WERI-Rb-1 (cell line): ENCODE data around the gene LBR.

Experiments
- DNase-seq: peaks from one replicate; pipeline ENCODE4 v3.0.0-alpha.2; 2020
- H3K27ac ChIP-seq: fragments of 250-450 bp; sonication (Bioruptor Pico); 2 replicates; pipeline ENCODE4 v1.5.1; 2020; ENCODE audit warnings: mild to moderate bottlenecking, moderate library complexity
- H3K27me3 ChIP-seq: fragments of 250-450 bp; sonication (Bioruptor Pico); 2 replicates; pipeline ENCODE4 v1.5.1; 2021; ENCODE audit warnings: mild to moderate bottlenecking, low read depth, moderate library complexity; ENCODE audit not compliant: insufficient read depth, severe bottlenecking
- H3K36me3 ChIP-seq: fragments of 250-450 bp; sonication (Bioruptor Pico); 2 replicates; pipeline ENCODE4 v1.5.1; 2020; ENCODE audit warnings: mild to moderate bottlenecking, moderate library complexity
- H3K4me3 ChIP-seq: 2 replicates; pipeline ENCODE4 v1.5.1; 2011; ENCODE audit warnings: low read depth, mild to moderate bottlenecking, control low read depth, low read length
- H3K9me3 ChIP-seq: fragments of 250-450 bp; sonication (Bioruptor Pico); 2 replicates; pipeline ENCODE4 v1.5.1; 2021; ENCODE audit warnings: mild to moderate bottlenecking, moderate library complexity; ENCODE audit not compliant: severe bottlenecking
- CTCF ChIP-seq: IDR thresholded peaks from 2 replicates; pipeline ENCODE4 v1.5.1; 2011; ENCODE audit warnings: low read depth, mild to moderate bottlenecking, control low read depth, inconsistent platforms, low read length

The LBR gene

GRCh38 chr1:225460021-225460736 is 32.3 kb upstream of the LBR start:
- H3K4me3 ChIP-seq: peak overlapping the region; percentile 22
- TF ChIP-seq CTCF: peak; percentile 10; the same call in 1 of the 2 replicates
- H3K36me3 ChIP-seq: no peaks in the 10 kb centered on the region
- no peaks in the 10 kb centered on the region for H3K9me3 ChIP-seq
- no peak overlapping the region; the same call in 1 of the 2 replicates for H3K27ac ChIP-seq
- H3K27me3 ChIP-seq: no peaks in the 10 kb centered on the region
- DNase-seq: peak; percentile 47

- no peak overlapping the region for H3K4me3 ChIP-seq
- no peaks in the 10 kb centered on the region for H3K27me3 ChIP-seq
- H3K27ac ChIP-seq: no peak overlapping the region
- no peak for DNase-seq
- H3K9me3 ChIP-seq: no peaks in the 10 kb centered on the region
- H3K36me3 ChIP-seq: no peaks in the 10 kb centered on the region
- no peak for TF ChIP-seq CTCF
Observed at GRCh38 chr1:225458222-225458631, 30.4 kb upstream of the LBR start.

- H3K9me3 ChIP-seq: no peaks in the 10 kb centered on the region
- H3K27me3 ChIP-seq: no peaks in the 10 kb centered on the region
- no peaks in the 10 kb centered on the region for H3K36me3 ChIP-seq
- H3K4me3 ChIP-seq: no peak overlapping the region
- DNase-seq: no peak
- TF ChIP-seq CTCF: no peak
- H3K27ac ChIP-seq: no peak overlapping the region
Observed at GRCh38 chr1:225454733-225455132, 26.9 kb upstream of the LBR start.

- no peaks in the 10 kb centered on the region for H3K27me3 ChIP-seq
- H3K36me3 ChIP-seq: no peaks in the 10 kb centered on the region
- no peak for TF ChIP-seq CTCF
- H3K9me3 ChIP-seq: no peaks in the 10 kb centered on the region
- DNase-seq: no peak
- no peak overlapping the region for H3K4me3 ChIP-seq
- H3K27ac ChIP-seq: no peak overlapping the region
Observed at GRCh38 chr1:225453797-225454648, 26.2 kb upstream of the LBR start.

GRCh38 chr1:225451840-225452515 is 24.1 kb upstream of the LBR start:
- no peak for TF ChIP-seq CTCF
- no peaks in the 10 kb centered on the region for H3K27me3 ChIP-seq
- H3K27ac ChIP-seq: no peak overlapping the region
- H3K36me3 ChIP-seq: no peaks in the 10 kb centered on the region
- H3K4me3 ChIP-seq: no peak overlapping the region
- no peaks in the 10 kb centered on the region for H3K9me3 ChIP-seq
- no peak for DNase-seq
